OCI-LY7 (cell line): ENCODE data around the gene CACNA1B.

ENCODE experiments used
- EZH2phosphoT487 ChIP-seq: fragments of 200-600 bp; sonication (generic); IDR thresholded peaks from 2 replicates; pipeline ENCODE4 v1.6.1; 2018; ENCODE audit warnings: low read depth, borderline replicate concordance, mild to moderate bottlenecking, mixed run types, antibody characterized with exemption, low read length, moderate library complexity, mixed read lengths
- TF ChIP-seq, protein P1 (sequence below): fragments of 200-600 bp; sonication (generic); conservative IDR thresholded peaks from 2 replicates; pipeline ENCODE4 v1.5.1; 2014; ENCODE audit warnings: mild to moderate bottlenecking, antibody characterized with exemption, low read length, moderate library complexity, mixed read lengths

- TF ChIP-seq, protein P1, sequence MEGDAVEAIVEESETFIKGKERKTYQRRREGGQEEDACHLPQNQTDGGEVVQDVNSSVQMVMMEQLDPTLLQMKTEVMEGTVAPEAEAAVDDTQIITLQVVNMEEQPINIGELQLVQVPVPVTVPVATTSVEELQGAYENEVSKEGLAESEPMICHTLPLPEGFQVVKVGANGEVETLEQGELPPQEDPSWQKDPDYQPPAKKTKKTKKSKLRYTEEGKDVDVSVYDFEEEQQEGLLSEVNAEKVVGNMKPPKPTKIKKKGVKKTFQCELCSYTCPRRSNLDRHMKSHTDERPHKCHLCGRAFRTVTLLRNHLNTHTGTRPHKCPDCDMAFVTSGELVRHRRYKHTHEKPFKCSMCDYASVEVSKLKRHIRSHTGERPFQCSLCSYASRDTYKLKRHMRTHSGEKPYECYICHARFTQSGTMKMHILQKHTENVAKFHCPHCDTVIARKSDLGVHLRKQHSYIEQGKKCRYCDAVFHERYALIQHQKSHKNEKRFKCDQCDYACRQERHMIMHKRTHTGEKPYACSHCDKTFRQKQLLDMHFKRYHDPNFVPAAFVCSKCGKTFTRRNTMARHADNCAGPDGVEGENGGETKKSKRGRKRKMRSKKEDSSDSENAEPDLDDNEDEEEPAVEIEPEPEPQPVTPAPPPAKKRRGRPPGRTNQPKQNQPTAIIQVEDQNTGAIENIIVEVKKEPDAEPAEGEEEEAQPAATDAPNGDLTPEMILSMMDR = no peak
- TF ChIP-seq EZH2phosphoT487 = no peak
Measured at GRCh38 chr9:137837345-137838278, 40.0 kb upstream of the CACNA1B start.
